ENCODE results near the gene ELFN2.

Gene ELFN2

DNA sequence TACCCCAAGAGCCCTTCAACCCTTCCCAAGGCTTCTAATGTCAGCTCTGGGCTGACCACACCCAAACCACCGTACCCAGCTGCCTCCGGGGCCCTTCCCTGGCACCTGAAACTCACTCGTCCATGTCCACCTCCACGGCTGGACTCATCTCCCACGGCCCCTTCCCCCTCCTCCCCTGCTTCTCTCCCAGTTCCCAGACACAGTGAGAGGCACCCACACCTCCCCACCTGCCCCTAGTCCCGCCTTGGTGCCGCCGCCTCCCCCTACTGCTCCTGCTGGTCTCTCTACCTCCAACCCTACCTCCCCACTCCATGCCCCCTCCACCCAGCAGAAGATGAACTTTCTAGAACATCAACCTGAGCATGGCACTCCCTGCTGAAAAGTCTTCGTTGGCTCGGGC is 39.5 kb downstream of the ELFN2 start:
- Histone ChIP-seq H3K27me3 (ENCODE audit: control insufficient read depth, insufficient read depth, low read length) (no peaks in the 10 kb centered on the region), H3K4me1 (ENCODE audit: control insufficient read depth, insufficient read depth, low read length) (no peaks in the 10 kb centered on the region), H3K9ac (ENCODE audit: low read depth, low read length) (no peak overlapping the region), H3K9me3 (ENCODE audit: control insufficient read depth, insufficient read depth, low read length) (no peaks in the 10 kb centered on the region), H3K36me3 (ENCODE audit: control insufficient read depth, insufficient read depth, low read length) (no peaks in the 10 kb centered on the region), H3K4me3 (ENCODE audit: low read depth, low read length) (no peak overlapping the region)

DNA sequence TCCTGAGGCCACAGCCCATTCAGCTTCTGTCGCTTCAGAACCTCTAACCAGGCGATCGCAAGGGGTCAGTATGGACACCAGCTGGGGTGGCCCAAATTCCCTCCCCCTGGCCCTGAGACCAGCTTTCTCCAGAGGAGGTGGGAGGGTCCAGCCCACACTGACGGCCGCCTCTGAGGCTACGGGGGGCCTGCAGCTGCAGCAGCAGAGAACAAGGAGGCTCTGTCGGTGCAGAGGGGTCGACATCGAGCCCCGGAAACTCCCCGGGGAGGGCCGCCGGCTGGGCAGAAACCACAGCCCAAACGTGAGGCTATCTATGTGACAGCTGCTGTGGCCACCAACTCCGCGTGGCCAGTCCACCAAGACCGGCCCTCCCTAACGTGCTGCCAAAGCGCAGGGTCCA is 40.8 kb downstream of the ELFN2 start:
- no peaks in the 10 kb centered on the region for H3K4me1 ChIP-seq (ENCODE audit: control insufficient read depth, insufficient read depth, low read length)
- no peaks in the 10 kb centered on the region for H3K36me3 ChIP-seq (ENCODE audit: control insufficient read depth, insufficient read depth, low read length)
- H3K4me3 ChIP-seq (ENCODE audit: low read depth, low read length): no peak overlapping the region
- H3K9ac ChIP-seq (ENCODE audit: low read depth, low read length): no peak overlapping the region
- no peaks in the 10 kb centered on the region for H3K9me3 ChIP-seq (ENCODE audit: control insufficient read depth, insufficient read depth, low read length)
- H3K27me3 ChIP-seq (ENCODE audit: control insufficient read depth, insufficient read depth, low read length): no peaks in the 10 kb centered on the region

DNA sequence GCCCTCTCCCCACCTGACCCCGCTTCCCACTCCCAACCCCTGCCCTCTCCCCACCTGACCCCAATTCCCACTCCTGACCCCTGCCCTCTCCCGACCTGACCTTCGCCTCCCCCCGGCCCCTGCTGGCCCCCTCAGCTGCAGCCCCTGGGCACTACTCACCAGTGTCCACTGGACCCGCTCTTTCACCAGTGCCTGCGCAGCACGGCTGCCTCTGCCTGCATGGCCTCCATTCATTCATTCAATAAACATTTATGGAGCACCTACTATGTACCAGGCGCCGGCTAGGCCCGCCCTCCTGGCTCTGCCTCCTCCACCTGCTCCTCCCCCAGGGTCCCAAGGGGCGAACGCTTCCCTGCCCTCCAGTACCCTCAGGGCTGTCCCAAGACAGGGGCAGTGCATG is 42.6 kb downstream of the ELFN2 start:
- H3K27me3 ChIP-seq (ENCODE audit: control insufficient read depth, insufficient read depth, low read length): no peaks in the 10 kb centered on the region
- no peak overlapping the region for H3K4me3 ChIP-seq (ENCODE audit: low read depth, low read length)
- no peaks in the 10 kb centered on the region for H3K4me1 ChIP-seq (ENCODE audit: control insufficient read depth, insufficient read depth, low read length)
- no peak overlapping the region for H3K9ac ChIP-seq (ENCODE audit: low read depth, low read length)
- no peaks in the 10 kb centered on the region for H3K9me3 ChIP-seq (ENCODE audit: control insufficient read depth, insufficient read depth, low read length)
- H3K36me3 ChIP-seq (ENCODE audit: control insufficient read depth, insufficient read depth, low read length): no peaks in the 10 kb centered on the region

DNA sequence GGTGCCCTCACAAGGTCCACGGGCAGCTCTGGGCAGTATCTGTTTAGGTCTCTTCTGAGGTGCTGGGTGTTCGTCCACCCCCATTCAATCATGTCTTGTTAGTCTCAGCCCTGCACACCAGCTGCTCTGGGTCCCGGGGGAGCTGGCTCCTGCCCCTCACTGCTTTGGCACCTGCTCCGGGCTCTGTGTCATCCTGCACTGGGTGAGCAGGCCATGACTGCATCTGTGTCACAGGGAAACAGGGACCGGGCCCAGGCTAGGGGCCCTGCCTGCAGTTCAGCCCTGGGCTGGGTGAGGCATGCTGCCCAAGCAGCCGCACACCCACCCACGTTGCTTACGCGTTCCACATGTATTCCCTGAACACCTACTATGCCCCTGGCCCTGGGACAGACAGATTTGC is 43.9 kb downstream of the ELFN2 start:
- no peak overlapping the region for H3K9ac ChIP-seq (ENCODE audit: low read depth, low read length)
- no peaks in the 10 kb centered on the region for H3K27me3 ChIP-seq (ENCODE audit: control insufficient read depth, insufficient read depth, low read length)
- no peaks in the 10 kb centered on the region for H3K36me3 ChIP-seq (ENCODE audit: control insufficient read depth, insufficient read depth, low read length)
- H3K4me1 ChIP-seq (ENCODE audit: control insufficient read depth, insufficient read depth, low read length): no peaks in the 10 kb centered on the region
- H3K4me3 ChIP-seq (ENCODE audit: low read depth, low read length): no peak overlapping the region
- H3K9me3 ChIP-seq (ENCODE audit: control insufficient read depth, insufficient read depth, low read length): no peaks in the 10 kb centered on the region

DNA sequence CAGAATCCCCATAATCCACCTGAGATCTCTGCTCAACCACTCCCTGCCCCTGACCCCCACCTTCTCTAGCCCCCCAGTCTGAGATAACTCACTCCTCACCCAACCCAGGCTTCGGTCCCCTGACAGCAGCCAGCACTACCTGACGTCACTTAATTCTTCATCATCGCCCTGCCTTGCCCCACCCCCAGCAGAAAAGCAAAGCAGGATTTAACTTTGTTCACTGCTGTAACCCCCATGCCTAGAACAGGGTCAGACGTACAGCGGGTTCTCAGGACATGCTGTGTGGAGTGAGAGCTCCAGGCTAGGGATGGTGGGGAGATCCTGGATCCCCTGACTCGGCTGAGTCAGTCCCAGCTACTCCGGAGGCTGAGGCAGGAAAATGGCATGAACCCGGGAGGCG is 45.8 kb downstream of the ELFN2 start:
- Histone ChIP-seq H3K4me1 (ENCODE audit: control insufficient read depth, insufficient read depth, low read length) (no peaks in the 10 kb centered on the region), H3K9me3 (ENCODE audit: control insufficient read depth, insufficient read depth, low read length) (no peaks in the 10 kb centered on the region), H3K4me3 (ENCODE audit: low read depth, low read length) (no peak overlapping the region), H3K27me3 (ENCODE audit: control insufficient read depth, insufficient read depth, low read length) (no peaks in the 10 kb centered on the region), H3K36me3 (ENCODE audit: control insufficient read depth, insufficient read depth, low read length) (no peaks in the 10 kb centered on the region), H3K9ac (ENCODE audit: low read depth, low read length) (no peak overlapping the region)

DNA sequence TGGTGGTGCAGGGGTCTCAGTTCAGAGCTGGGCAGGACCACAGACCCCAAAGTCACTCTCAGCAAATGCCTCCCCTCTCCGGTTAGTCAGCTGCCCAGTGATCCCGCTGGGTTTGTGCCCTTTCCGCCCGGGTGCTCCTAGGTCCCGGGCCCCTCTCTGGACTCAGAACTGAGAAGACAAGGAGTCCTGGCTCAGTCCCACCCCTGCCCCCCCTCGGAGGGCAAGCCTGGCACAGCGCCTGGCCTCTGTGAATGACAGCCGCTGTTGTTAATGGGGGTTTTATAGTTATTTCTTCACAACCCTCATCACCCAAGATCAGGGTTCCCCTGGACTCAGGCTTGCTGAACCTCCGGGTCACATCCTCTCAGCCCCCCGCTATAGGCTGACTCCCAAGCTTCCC is 47.6 kb downstream of the ELFN2 start:
- Histone ChIP-seq H3K27me3 (ENCODE audit: control insufficient read depth, insufficient read depth, low read length) (no peaks in the 10 kb centered on the region), H3K9me3 (ENCODE audit: control insufficient read depth, insufficient read depth, low read length) (no peaks in the 10 kb centered on the region), H3K4me1 (ENCODE audit: control insufficient read depth, insufficient read depth, low read length) (no peaks in the 10 kb centered on the region), H3K4me3 (ENCODE audit: low read depth, low read length) (no peak overlapping the region), H3K36me3 (ENCODE audit: control insufficient read depth, insufficient read depth, low read length) (no peaks in the 10 kb centered on the region), H3K9ac (ENCODE audit: low read depth, low read length) (no peak overlapping the region)

DNA sequence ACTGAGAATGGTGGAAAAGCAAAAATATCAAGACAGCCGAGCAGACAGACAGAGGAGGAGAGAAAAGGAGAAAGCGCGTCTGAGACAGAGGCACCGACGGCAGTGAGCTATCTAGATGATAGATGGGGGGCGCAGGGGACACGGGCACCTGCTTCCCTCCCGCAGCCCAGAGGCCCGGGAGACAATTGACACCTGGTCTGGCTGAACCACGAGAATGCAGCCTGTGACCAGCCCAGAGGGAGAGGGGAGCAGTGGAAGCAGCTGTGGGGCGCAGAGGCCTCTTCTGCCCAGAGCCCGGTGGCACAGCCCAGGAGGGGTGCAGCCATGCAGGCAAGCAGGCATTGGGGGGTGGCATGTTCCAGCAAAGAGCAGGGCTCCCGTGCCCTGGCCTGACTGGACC is 48.2 kb downstream of the ELFN2 start:
- Histone ChIP-seq H3K27me3 (ENCODE audit: control insufficient read depth, insufficient read depth, low read length) (no peaks in the 10 kb centered on the region), H3K36me3 (ENCODE audit: control insufficient read depth, insufficient read depth, low read length) (no peaks in the 10 kb centered on the region), H3K9me3 (ENCODE audit: control insufficient read depth, insufficient read depth, low read length) (no peaks in the 10 kb centered on the region), H3K9ac (ENCODE audit: low read depth, low read length) (no peak overlapping the region), H3K4me3 (ENCODE audit: low read depth, low read length) (no peak overlapping the region), H3K4me1 (ENCODE audit: control insufficient read depth, insufficient read depth, low read length) (no peaks in the 10 kb centered on the region)

DNA sequence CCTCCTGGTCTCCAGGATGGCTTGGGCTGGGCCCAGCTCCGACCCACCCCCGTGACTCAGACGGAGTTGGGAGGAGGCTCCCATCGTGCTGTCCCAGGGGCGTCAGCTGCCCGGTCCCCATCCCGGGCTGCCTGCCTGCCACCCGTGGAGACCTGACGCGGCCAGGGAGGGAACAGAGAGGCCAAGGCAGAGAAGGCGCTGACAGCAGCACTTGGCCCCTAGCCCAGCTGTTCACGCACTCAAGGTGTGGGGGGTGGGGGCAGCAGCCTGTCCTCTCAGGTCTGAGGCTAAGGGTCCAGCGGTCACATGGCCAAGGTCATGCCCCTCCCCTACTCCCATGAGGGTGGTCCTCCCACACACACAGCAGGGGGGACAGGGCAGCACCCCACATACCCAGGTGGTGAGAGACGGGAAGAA is 48.6 kb downstream of the ELFN2 start:
- Histone ChIP-seq H3K4me3 (ENCODE audit: low read depth, low read length) (no peak overlapping the region), H3K36me3 (ENCODE audit: control insufficient read depth, insufficient read depth, low read length) (no peaks in the 10 kb centered on the region), H3K9me3 (ENCODE audit: control insufficient read depth, insufficient read depth, low read length) (no peaks in the 10 kb centered on the region), H3K27me3 (ENCODE audit: control insufficient read depth, insufficient read depth, low read length) (no peaks in the 10 kb centered on the region), H3K9ac (ENCODE audit: low read depth, low read length) (no peak overlapping the region), H3K4me1 (ENCODE audit: control insufficient read depth, insufficient read depth, low read length) (no peaks in the 10 kb centered on the region)

DNA sequence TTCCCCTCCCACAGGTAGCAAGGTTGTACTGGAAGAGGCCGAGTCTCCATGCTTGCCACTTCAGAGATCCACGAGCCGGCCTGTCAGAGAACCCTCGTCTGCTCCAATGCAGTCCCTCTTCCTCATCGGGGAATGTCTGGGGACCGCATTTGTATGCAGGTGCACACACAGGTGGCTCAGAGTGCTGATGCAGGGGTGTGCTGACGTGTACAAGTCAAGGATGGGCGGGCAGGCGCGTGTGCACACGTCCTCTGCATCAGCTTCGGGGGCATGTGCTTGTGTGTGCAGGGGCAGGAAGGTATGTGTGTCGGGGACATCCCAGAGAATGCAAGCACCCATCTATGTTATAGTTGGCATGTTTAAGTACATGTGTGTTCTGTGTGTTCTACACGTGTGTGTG is 49.4 kb downstream of the ELFN2 start:
- H3K27me3 ChIP-seq (ENCODE audit: control insufficient read depth, insufficient read depth, low read length): no peaks in the 10 kb centered on the region
- no peak overlapping the region for H3K9ac ChIP-seq (ENCODE audit: low read depth, low read length)
- no peak overlapping the region for H3K4me3 ChIP-seq (ENCODE audit: low read depth, low read length)
- H3K9me3 ChIP-seq (ENCODE audit: control insufficient read depth, insufficient read depth, low read length): no peaks in the 10 kb centered on the region
- H3K4me1 ChIP-seq (ENCODE audit: control insufficient read depth, insufficient read depth, low read length): no peaks in the 10 kb centered on the region
- H3K36me3 ChIP-seq (ENCODE audit: control insufficient read depth, insufficient read depth, low read length): no peaks in the 10 kb centered on the region

DNA sequence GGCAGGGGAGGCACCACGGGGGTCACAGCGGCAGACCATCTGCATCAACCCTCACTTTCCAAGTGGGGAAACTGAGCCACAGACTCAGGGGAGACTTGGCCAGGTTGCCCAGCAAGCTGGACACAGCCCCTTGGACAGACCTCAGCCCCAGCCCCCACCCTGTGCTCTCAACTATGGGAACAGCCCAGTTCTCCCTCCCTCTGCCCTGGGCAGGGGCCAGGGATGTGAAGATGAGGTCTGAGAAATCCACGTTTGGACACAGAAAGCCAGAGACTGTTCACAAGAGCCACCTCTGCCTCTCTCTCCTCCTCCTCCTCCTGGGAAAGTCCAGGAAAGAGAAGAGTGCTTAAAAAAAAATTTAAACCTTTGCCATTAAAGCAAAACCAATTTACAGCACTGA is 50.1 kb downstream of the ELFN2 start:
- Histone ChIP-seq H3K36me3 (ENCODE audit: control insufficient read depth, insufficient read depth, low read length) (no peaks in the 10 kb centered on the region), H3K9me3 (ENCODE audit: control insufficient read depth, insufficient read depth, low read length) (no peaks in the 10 kb centered on the region), H3K9ac (ENCODE audit: low read depth, low read length) (no peak overlapping the region), H3K4me3 (ENCODE audit: low read depth, low read length) (no peak overlapping the region), H3K27me3 (ENCODE audit: control insufficient read depth, insufficient read depth, low read length) (no peaks in the 10 kb centered on the region), H3K4me1 (ENCODE audit: control insufficient read depth, insufficient read depth, low read length) (no peaks in the 10 kb centered on the region)

DNA sequence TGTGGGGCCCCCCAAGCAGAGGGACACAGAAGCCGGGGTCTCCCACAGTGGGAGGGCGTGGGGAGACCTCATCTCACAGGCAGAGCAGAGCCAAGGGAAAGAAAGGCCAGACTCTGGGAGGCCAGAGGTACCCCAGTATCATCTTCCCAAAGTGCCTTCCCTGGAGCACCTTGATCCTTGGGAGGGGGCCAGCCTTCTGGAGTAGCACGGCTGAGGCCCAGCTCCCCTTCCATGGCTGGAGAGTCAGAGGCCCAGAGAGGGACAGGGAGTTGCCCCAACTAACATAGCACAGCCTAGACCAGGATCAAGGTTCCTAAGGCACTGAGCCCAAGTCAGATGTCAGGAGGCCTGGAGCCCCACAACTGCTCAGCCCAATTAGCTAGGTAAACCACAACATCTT is 50.6 kb downstream of the ELFN2 start:
- Histone ChIP-seq H3K9ac (ENCODE audit: low read depth, low read length) (no peak overlapping the region), H3K4me3 (ENCODE audit: low read depth, low read length) (no peak overlapping the region), H3K4me1 (ENCODE audit: control insufficient read depth, insufficient read depth, low read length) (no peaks in the 10 kb centered on the region), H3K36me3 (ENCODE audit: control insufficient read depth, insufficient read depth, low read length) (no peaks in the 10 kb centered on the region), H3K27me3 (ENCODE audit: control insufficient read depth, insufficient read depth, low read length) (no peaks in the 10 kb centered on the region), H3K9me3 (ENCODE audit: control insufficient read depth, insufficient read depth, low read length) (no peaks in the 10 kb centered on the region)

DNA sequence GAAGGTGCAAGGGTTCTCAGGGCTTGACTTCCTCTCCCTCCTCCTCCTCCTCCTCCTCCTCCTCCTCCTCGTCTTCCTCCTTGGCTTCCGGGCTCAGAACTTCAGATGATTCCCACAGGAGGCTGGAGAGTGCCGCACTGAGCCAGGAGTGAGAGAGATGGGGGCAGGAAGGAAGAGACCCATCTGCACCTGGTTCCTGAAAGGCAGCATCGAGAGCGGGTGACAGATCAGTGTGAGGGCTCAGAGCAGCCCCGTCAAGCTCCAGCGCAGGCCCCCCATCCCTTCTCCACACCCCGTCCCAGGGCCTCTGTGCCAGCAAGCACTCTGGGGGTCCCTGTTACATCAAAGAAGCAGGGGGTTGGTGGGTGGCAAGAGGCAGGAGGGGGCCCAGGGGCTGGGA is 51.5 kb downstream of the ELFN2 start:
- Histone ChIP-seq H3K4me1 (ENCODE audit: control insufficient read depth, insufficient read depth, low read length) (no peaks in the 10 kb centered on the region), H3K9ac (ENCODE audit: low read depth, low read length) (no peak overlapping the region), H3K9me3 (ENCODE audit: control insufficient read depth, insufficient read depth, low read length) (no peaks in the 10 kb centered on the region), H3K27me3 (ENCODE audit: control insufficient read depth, insufficient read depth, low read length) (no peaks in the 10 kb centered on the region), H3K4me3 (ENCODE audit: low read depth, low read length) (no peak overlapping the region), H3K36me3 (ENCODE audit: control insufficient read depth, insufficient read depth, low read length) (no peaks in the 10 kb centered on the region)

DNA sequence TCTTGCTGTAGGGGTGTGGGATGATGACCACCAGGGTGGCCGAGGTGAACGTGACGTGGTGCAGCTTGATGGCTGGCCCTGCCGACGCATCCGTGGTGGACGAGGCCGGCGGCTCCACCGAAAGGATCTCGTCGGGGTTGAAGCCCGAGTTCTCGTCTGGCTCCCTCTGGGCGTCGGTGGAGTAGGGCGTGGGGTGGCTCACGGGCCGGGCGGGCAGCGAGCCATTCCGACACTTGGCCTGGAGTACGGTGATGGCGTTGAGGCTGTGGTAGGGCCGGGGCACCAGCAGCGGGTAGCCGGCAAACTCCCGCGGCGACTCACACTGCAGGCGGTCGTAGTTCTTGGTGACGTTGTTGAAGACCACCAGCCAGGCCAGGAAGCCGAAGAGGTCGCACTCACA is 52.7 kb downstream of the ELFN2 start:
- Histone ChIP-seq H3K9ac (ENCODE audit: low read depth, low read length) (no peak overlapping the region), H3K9me3 (ENCODE audit: control insufficient read depth, insufficient read depth, low read length) (no peaks in the 10 kb centered on the region), H3K4me3 (ENCODE audit: low read depth, low read length) (no peak overlapping the region), H3K27me3 (ENCODE audit: control insufficient read depth, insufficient read depth, low read length) (no peaks in the 10 kb centered on the region), H3K36me3 (ENCODE audit: control insufficient read depth, insufficient read depth, low read length) (no peaks in the 10 kb centered on the region), H3K4me1 (ENCODE audit: control insufficient read depth, insufficient read depth, low read length) (no peaks in the 10 kb centered on the region)
